ENCODE data around the gene RBFOX1.

DNA sequence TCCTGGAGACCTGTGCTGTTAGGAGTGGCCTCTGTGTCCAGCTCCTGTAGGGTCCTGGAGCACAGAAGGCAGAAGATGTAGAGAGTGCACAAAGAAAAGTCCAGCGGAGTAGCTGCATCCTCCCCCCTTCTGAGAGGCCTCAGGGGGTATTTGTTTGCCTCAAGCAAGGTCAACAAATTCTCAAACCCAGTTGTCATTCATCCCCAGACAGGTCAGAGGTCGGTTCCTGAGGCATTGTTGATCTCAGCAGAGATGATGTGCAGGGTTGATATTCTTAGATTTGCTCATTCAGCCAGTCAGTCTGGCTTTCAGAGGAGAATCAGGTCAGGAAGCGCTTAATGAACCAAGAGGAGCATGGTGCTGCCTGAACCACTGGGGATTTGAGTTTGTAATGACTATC, 8.3 kb upstream of the RBFOX1 start:
- TF ChIP-seq EP300 (IDR thresholded peaks at IDR 0.05) (no peak), POLR2A (IDR thresholded peaks at IDR 0.05; ENCODE audit: low read depth) (no peak), POLR2AphosphoS5 (IDR thresholded peaks at IDR 0.05) (no peak)
- TF ChIP-seq, protein P1, sequence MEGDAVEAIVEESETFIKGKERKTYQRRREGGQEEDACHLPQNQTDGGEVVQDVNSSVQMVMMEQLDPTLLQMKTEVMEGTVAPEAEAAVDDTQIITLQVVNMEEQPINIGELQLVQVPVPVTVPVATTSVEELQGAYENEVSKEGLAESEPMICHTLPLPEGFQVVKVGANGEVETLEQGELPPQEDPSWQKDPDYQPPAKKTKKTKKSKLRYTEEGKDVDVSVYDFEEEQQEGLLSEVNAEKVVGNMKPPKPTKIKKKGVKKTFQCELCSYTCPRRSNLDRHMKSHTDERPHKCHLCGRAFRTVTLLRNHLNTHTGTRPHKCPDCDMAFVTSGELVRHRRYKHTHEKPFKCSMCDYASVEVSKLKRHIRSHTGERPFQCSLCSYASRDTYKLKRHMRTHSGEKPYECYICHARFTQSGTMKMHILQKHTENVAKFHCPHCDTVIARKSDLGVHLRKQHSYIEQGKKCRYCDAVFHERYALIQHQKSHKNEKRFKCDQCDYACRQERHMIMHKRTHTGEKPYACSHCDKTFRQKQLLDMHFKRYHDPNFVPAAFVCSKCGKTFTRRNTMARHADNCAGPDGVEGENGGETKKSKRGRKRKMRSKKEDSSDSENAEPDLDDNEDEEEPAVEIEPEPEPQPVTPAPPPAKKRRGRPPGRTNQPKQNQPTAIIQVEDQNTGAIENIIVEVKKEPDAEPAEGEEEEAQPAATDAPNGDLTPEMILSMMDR (IDR thresholded peaks at IDR 0.05), result no peak
